Measurements from ENCODE around the gene PYGM. TPM values are rescaled to one million over a fixed set of nuclear protein-coding genes. Genes with fewer than 3 reads are reported as not detected.

Gene PYGM
- total RNA-seq: 0.26 and 0.50 TPM in 2 replicates
- polyA plus RNA-seq: 0.18 and 1.9 TPM in 2 replicates
- 0.22 and 3.1 TPM in 2 replicates for polyA plus RNA-seq (2012)
- 0.11 and 4.9 TPM in 2 replicates for polyA minus RNA-seq (ENCODE audit: low replicate concordance)

- DNase-seq (ENCODE audit: low read depth in 2 of 2): peak; percentile 36 to 60
- Histone ChIP-seq H3K4me1 (ENCODE audit: control insufficient read depth, extremely low read depth, insufficient read depth, low read length) (peaks cover 26% of the 10 kb centered on the region), H3K79me2 (ENCODE audit: control insufficient read depth, insufficient read depth, low read length) (no peaks in the 10 kb centered on the region), H2AFZ (ENCODE audit: low read length) (no peak within 1 kb of the TSS), H3K27ac (ENCODE audit: insufficient read depth, low read length) (no peak within 1 kb of the TSS), H3K4me2 (ENCODE audit: extremely low read depth, insufficient read depth, low read length) (no peak within 1 kb of the TSS), H3K4me3 (replicated peaks in 1 of 4; ENCODE audit: control extremely low read depth in 1 of 4, insufficient read depth in 1 of 4, low read depth in 3 of 4, low read length in 4 of 4) (no peak within 1 kb of the TSS), H3K9ac (ENCODE audit: insufficient read depth, low read length) (no peak within 1 kb of the TSS), H3K9me3 (ENCODE audit: control insufficient read depth, insufficient read depth, low read depth, low read length) (no peaks in the 10 kb centered on the region), H3K27me3 (ENCODE audit: control insufficient read depth, insufficient read depth, low read length) (no peaks in the 10 kb centered on the region), H3K36me3 (ENCODE audit: control insufficient read depth, insufficient read depth, low read length) (peaks cover 13% of the 10 kb centered on the region), H4K20me1 (ENCODE audit: control insufficient read depth, extremely low read depth, insufficient read depth, low read length) (no peaks in the 10 kb centered on the region)
- TF ChIP-seq EZH2 (IDR thresholded peaks at IDR 0.05; ENCODE audit: low read length, missing control alignments) (no peak), CTCF (conservative IDR thresholded peaks at IDR 0.05 in 1 of 2, IDR thresholded peaks at IDR 0.05 in 1 of 2; ENCODE audit: low read depth in 1 of 2, low read length in 2 of 2) (no peak)
Observed at GRCh38 chr11:64759722-64760719, at the start of gene PYGM. TSS of gene PYGM (minus strand) at chr11:64759974. CDS start at chr11:64759898, 76 bp downstream.

- H3K4me1 ChIP-seq (ENCODE audit: control insufficient read depth, extremely low read depth, insufficient read depth, low read length): peaks cover 12% of the 10 kb centered on the region
- no peak for DNase-seq (ENCODE audit: low read depth in 2 of 2)
- H2AFZ ChIP-seq (ENCODE audit: low read length): no peak overlapping the region
- H4K20me1 ChIP-seq (ENCODE audit: control insufficient read depth, extremely low read depth, insufficient read depth, low read length): no peaks in the 10 kb centered on the region
- H3K27ac ChIP-seq (ENCODE audit: insufficient read depth, low read length): no peak overlapping the region
- no peaks in the 10 kb centered on the region for H3K9me3 ChIP-seq (ENCODE audit: control insufficient read depth, insufficient read depth, low read depth, low read length)
- H3K36me3 ChIP-seq (ENCODE audit: control insufficient read depth, insufficient read depth, low read length): peaks cover 6% of the 10 kb centered on the region
- H3K9ac ChIP-seq (ENCODE audit: insufficient read depth, low read length): no peak overlapping the region
- TF ChIP-seq CTCF (conservative IDR thresholded peaks at IDR 0.05 in 1 of 2, IDR thresholded peaks at IDR 0.05 in 1 of 2; ENCODE audit: low read depth in 1 of 2, low read length in 2 of 2) (no peak), EZH2 (IDR thresholded peaks at IDR 0.05; ENCODE audit: low read length, missing control alignments) (no peak)
- H3K27me3 ChIP-seq (ENCODE audit: control insufficient read depth, insufficient read depth, low read length): no peaks in the 10 kb centered on the region
- no peak overlapping the region for H3K4me2 ChIP-seq (ENCODE audit: extremely low read depth, insufficient read depth, low read length)
- no peak overlapping the region for H3K4me3 ChIP-seq (replicated peaks in 1 of 4; ENCODE audit: control extremely low read depth in 1 of 4, insufficient read depth in 1 of 4, low read depth in 3 of 4, low read length in 4 of 4)
- no peaks in the 10 kb centered on the region for H3K79me2 ChIP-seq (ENCODE audit: control insufficient read depth, insufficient read depth, low read length)
Observed at GRCh38 chr11:64805481-64805880, 45.7 kb upstream of the PYGM start.

All from fibroblast of lung (primary cell).